Measurements from ENCODE around the gene KSR2. TPM values are rescaled to one million over a fixed set of nuclear protein-coding genes. Genes with fewer than 3 reads are reported as not detected.

The KSR2 gene
- total RNA-seq, 2 donors from 2014 or later, result 0.17 to 0.21 TPM

DNA sequence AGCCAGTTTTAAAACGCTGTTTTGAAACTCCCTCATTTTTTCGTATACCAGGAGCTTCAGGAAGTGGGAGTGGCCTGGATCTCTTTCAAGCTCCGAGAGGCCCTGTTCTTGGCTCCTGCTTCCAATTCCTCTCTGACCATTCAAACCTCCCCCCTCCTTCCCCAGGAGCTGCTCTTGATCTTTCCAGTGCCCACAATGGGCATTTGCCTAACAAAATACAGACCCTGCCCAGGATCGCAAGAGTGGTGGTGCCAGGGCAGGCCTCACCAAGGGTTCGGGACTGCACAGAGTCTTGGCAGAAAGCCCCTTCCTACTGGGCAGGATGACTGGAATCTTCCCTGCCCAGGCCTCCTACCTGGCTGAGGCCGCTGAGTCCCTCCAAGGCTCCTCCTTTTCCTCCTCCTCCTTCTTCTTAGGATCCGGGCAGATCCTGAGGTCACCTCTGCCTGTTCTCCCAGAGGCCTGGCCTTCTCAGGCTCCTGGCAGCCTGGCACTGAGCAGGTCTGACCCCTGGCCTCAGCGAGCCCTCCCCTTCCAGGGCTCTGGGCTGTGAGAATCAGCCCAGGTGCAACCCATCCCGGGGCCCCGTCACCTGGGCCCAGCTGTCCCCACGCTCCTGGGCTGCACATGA lies 560.5 kb downstream of the KSR2 start:
- Mint-ChIP-seq H3K4me3 (no peak overlapping the region), H3K36me3 (ENCODE audit: insufficient read depth in 2 of 2) (no peaks in the 10 kb centered on the region), H3K4me1 (ENCODE audit: low read depth) (no peaks in the 10 kb centered on the region), H3K27me3 (ENCODE audit: low read depth) (peaks cover 5% of the 10 kb centered on the region), H3K27ac (no peak overlapping the region), H3K9me3 (no peaks in the 10 kb centered on the region)
- DNase-seq, result no peak
- ATAC-seq (replicated peaks in 1 of 2), result no peak

DNA sequence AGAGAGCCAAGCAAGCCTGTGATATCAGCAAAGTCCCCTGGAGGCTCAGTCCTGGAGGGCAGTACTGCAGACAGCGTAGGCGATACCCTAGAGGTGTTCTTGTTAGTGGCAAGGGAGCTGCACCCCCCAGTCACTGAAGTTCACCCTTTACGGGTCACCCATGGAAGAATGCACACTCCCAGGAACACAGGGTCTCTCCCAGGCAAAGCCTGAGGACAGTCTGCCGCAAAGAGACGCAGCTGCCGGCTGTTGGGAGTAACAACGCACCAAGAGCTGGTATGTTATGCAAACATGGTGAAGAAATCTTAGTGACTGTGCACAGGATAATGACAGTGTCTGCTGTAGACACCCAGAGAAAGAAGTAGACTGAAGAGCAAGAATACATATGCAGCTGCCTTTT lies 563.9 kb downstream of the KSR2 start:
- no peak for DNase-seq
- peaks cover 5% of the 10 kb centered on the region for H3K27me3 Mint-ChIP-seq (ENCODE audit: low read depth)
- H3K4me3 Mint-ChIP-seq, result no peak overlapping the region
- no peaks in the 10 kb centered on the region for H3K36me3 Mint-ChIP-seq (ENCODE audit: insufficient read depth in 2 of 2)
- no peaks in the 10 kb centered on the region for H3K4me1 Mint-ChIP-seq (ENCODE audit: low read depth)
- no peak for ATAC-seq (replicated peaks in 1 of 2)
- no peak overlapping the region for H3K27ac Mint-ChIP-seq
- H3K9me3 Mint-ChIP-seq, result peaks cover 2 to 3% of the 10 kb centered on the region in 2 donors

DNA sequence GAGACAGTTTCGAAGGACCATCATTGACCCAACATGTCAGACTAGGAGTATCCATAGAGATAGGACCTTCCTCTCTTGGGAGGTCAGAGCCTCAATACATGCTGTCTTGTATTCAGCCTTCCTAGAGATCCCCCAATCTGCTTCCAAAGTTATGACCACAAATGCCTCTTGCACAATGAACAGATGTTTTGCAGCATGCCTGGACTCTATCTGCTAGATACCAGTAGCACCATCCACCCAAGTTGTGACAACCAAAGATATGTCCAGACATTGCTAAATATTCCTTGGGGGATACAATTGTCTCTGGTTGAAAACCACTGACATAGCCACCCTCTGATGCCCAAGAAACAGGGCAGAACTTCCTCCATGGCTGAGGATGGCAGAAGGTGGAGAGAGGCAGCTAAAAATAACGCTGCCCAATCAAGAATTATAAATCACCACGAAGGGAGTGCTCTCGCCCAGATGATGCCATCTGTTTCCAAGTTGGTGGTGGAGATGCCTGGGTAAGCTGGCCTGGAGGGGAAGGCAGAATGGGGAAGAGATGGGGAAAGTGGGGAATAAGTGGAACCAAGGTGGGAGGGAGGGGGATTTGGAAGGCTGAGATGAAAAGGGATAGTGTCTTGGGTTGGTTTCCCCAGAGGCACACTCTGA lies 564.5 kb downstream of the KSR2 start:
- no peaks in the 10 kb centered on the region for H3K36me3 Mint-ChIP-seq (ENCODE audit: insufficient read depth in 2 of 2)
- H3K27ac Mint-ChIP-seq, result no peak overlapping the region
- H3K4me1 Mint-ChIP-seq (ENCODE audit: low read depth), result no peaks in the 10 kb centered on the region
- ATAC-seq (replicated peaks in 1 of 2) (no peak), DNase-seq (no peak)
- no peak overlapping the region for H3K4me3 Mint-ChIP-seq
- H3K9me3 Mint-ChIP-seq, result peaks cover 2 to 6% of the 10 kb centered on the region in 2 donors
- H3K27me3 Mint-ChIP-seq (ENCODE audit: low read depth), result peaks cover 5% of the 10 kb centered on the region

DNA sequence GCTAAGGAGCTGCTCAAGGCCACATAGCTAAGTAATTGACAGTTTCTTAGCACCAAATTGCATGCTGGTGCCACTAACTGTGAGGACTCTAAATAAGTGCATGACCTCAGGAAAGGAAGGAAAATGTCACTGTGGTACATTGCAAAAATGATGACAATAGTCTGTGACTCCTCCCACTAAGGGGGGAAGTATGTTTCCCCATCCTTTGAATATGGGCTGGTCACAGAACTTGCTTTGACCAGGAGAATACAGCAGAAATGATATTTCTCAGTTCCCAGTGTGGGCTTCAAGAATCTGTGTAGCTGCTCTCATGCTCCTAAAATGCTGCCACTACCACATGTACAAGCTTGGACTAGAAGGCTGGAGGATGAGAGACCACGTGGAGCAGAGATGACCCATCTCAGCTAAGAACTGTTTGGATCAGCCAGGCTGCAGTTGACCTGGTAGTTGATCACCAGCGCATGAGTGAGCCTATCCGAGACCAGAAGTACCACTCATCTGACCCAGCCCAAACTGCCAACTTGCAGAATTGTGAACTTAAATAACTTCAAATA lies 565.1 kb downstream of the KSR2 start:
- peaks cover 5% of the 10 kb centered on the region for H3K27me3 Mint-ChIP-seq (ENCODE audit: low read depth)
- peaks cover 2 to 10% of the 10 kb centered on the region in 2 donors for H3K9me3 Mint-ChIP-seq
- DNase-seq (no peak), ATAC-seq (replicated peaks in 1 of 2) (no peak)
- H3K4me3 Mint-ChIP-seq, result no peak overlapping the region
- no peaks in the 10 kb centered on the region for H3K4me1 Mint-ChIP-seq (ENCODE audit: low read depth)
- H3K36me3 Mint-ChIP-seq (ENCODE audit: insufficient read depth in 2 of 2), result peaks cover 0 to 3% of the 10 kb centered on the region in 2 donors
- no peak overlapping the region for H3K27ac Mint-ChIP-seq

Other genes with a start within 250 kb of the KSR2 start
- gene RFC5, start 47.7 kb upstream of the KSR2 start, total RNA-seq, result 10 to 100 TPM; 43.3 to 56.6 TPM
- gene WSB2, start 92.2 kb upstream of the KSR2 start, total RNA-seq, result 10 to 100 TPM; 41.6 to 69.7 TPM
- 1 to 10 TPM; 3.1 to 4.5 TPM for gene VSIG10, start 135.0 kb upstream of the KSR2 start, total RNA-seq
- gene PEBP1, start 167.1 kb upstream of the KSR2 start, total RNA-seq, result 10 to 100 TPM; 93.4 to 99.5 TPM